DOHH2 (cell line): ENCODE data around the gene HSPA1L.

Experiments
- EZH2phosphoT487 ChIP-seq: fragments of 200-600 bp; sonication (generic); IDR thresholded peaks from 2 replicates; pipeline ENCODE4 v1.6.1; 2017; ENCODE audit warnings: borderline replicate concordance, mild to moderate bottlenecking, antibody characterized with exemption, low read length, moderate library complexity, mixed read lengths
- TF ChIP-seq, protein P1 (sequence below): fragments of 200-600 bp; sonication (generic); IDR thresholded peaks from one replicate; pipeline ENCODE4 v1.5.1; 2014; ENCODE audit warnings: antibody characterized with exemption, mild to moderate bottlenecking, low read depth, low read length; ENCODE audit not compliant: poor library complexity, severe bottlenecking

DNA sequence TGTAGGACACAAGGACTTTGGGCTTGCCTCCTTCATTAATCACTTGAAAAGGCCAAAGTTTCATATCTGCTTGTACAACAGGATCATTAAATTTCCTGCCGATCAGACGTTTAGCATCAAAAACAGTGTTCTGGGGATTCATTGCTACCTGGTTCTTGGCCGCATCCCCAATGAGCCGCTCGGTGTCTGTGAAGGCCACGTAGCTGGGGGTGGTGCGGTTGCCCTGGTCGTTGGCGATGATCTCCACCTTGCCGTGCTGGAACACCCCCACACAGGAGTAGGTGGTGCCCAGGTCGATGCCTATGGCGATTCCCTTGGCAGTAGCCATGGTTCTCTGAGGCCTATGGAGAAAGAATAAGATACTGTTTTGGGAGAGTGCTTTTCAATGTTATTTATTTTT lies 3.4 kb downstream of the HSPA1L start:
- TF ChIP-seq, protein P1, sequence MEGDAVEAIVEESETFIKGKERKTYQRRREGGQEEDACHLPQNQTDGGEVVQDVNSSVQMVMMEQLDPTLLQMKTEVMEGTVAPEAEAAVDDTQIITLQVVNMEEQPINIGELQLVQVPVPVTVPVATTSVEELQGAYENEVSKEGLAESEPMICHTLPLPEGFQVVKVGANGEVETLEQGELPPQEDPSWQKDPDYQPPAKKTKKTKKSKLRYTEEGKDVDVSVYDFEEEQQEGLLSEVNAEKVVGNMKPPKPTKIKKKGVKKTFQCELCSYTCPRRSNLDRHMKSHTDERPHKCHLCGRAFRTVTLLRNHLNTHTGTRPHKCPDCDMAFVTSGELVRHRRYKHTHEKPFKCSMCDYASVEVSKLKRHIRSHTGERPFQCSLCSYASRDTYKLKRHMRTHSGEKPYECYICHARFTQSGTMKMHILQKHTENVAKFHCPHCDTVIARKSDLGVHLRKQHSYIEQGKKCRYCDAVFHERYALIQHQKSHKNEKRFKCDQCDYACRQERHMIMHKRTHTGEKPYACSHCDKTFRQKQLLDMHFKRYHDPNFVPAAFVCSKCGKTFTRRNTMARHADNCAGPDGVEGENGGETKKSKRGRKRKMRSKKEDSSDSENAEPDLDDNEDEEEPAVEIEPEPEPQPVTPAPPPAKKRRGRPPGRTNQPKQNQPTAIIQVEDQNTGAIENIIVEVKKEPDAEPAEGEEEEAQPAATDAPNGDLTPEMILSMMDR = no peak
- TF ChIP-seq EZH2phosphoT487 = no peak
